Duodenal mucosa (tissue), 2 donors: Measurements from ENCODE around the gene CDH7.

ENCODE experiments used
- H3K27ac ChIP-seq: one replicate; pipeline ENCODE4 v1.7.0; 2013; ENCODE audit warnings: low read depth, low read length
- H3K27me3 ChIP-seq, 2 donors: one replicate each; pipeline ENCODE4 v1.7.0; 2013; ENCODE audit warnings: low read length in 2 of 2, control low read depth in 1 of 2; ENCODE audit not compliant: insufficient read depth in 2 of 2, control insufficient read depth in 1 of 2
- H3K36me3 ChIP-seq, 2 donors: one replicate each; pipeline ENCODE4 v1.7.0; 2013; ENCODE audit warnings: low read length in 2 of 2, control low read depth in 1 of 2; ENCODE audit not compliant: insufficient read depth in 2 of 2, control insufficient read depth in 1 of 2
- H3K4me1 ChIP-seq, 2 donors: one replicate each; pipeline ENCODE4 v1.7.0; 2013; ENCODE audit warnings: low read length in 2 of 2, control low read depth in 1 of 2; ENCODE audit not compliant: insufficient read depth in 2 of 2, control insufficient read depth in 1 of 2
- H3K4me3 ChIP-seq, 2 donors: one replicate each; pipeline ENCODE4 v1.7.0; 2013; ENCODE audit warnings: low read length in 2 of 2, low read depth in 1 of 2
- H3K9ac ChIP-seq, 2 donors: one replicate each; pipeline ENCODE4 v1.7.0; 2013; ENCODE audit warnings: low read length in 2 of 2, low read depth in 1 of 2
- H3K9me3 ChIP-seq, 2 donors: one replicate each; pipeline ENCODE4 v1.7.0; 2013; ENCODE audit warnings: low read length in 2 of 2, control low read depth in 1 of 2; ENCODE audit not compliant: control insufficient read depth in 1 of 2

CDH7 gene

GRCh38 chr18:65817178-65817577, 66.4 kb downstream of the CDH7 start:
- no peak overlapping the region for H3K9ac ChIP-seq
- H3K4me1 ChIP-seq, result no peaks in the 10 kb centered on the region
- no peaks in the 10 kb centered on the region for H3K27me3 ChIP-seq
- H3K36me3 ChIP-seq, result no peaks in the 10 kb centered on the region
- H3K9me3 ChIP-seq, result no peaks in the 10 kb centered on the region
- no peak overlapping the region for H3K4me3 ChIP-seq
- H3K27ac ChIP-seq, result no peak overlapping the region

GRCh38 chr18:65821911-65822310, 71.1 kb downstream of the CDH7 start:
- Histone ChIP-seq H3K27me3 (no peaks in the 10 kb centered on the region), H3K9me3 (no peaks in the 10 kb centered on the region), H3K9ac (no peak overlapping the region), H3K4me1 (no peaks in the 10 kb centered on the region), H3K27ac (no peak overlapping the region), H3K36me3 (no peaks in the 10 kb centered on the region), H3K4me3 (no peak overlapping the region)

GRCh38 chr18:65822826-65823225, 72.0 kb downstream of the CDH7 start:
- Histone ChIP-seq H3K9ac (no peak overlapping the region), H3K27me3 (no peaks in the 10 kb centered on the region), H3K4me1 (no peaks in the 10 kb centered on the region), H3K27ac (no peak overlapping the region), H3K4me3 (no peak overlapping the region), H3K36me3 (no peaks in the 10 kb centered on the region), H3K9me3 (no peaks in the 10 kb centered on the region)

- no peak overlapping the region for H3K27ac ChIP-seq
- no peaks in the 10 kb centered on the region for H3K4me1 ChIP-seq
- H3K9ac ChIP-seq, result no peak overlapping the region
- H3K9me3 ChIP-seq, result no peaks in the 10 kb centered on the region
- no peak overlapping the region for H3K4me3 ChIP-seq
- H3K36me3 ChIP-seq, result no peaks in the 10 kb centered on the region
- no peaks in the 10 kb centered on the region for H3K27me3 ChIP-seq
Observed at GRCh38 chr18:65827444-65827843, 76.6 kb downstream of the CDH7 start.

- Histone ChIP-seq H3K4me1 (no peaks in the 10 kb centered on the region), H3K36me3 (no peaks in the 10 kb centered on the region)
Observed at GRCh38 chr18:65835881-65836280, 85.1 kb downstream of the CDH7 start.

GRCh38 chr18:65846107-65846506, 95.3 kb downstream of the CDH7 start:
- no peak overlapping the region for H3K27ac ChIP-seq
- no peaks in the 10 kb centered on the region for H3K27me3 ChIP-seq
- H3K9me3 ChIP-seq, result no peaks in the 10 kb centered on the region
- H3K4me1 ChIP-seq, result no peaks in the 10 kb centered on the region
- H3K9ac ChIP-seq, result no peak overlapping the region
- H3K36me3 ChIP-seq, result no peaks in the 10 kb centered on the region
- no peak overlapping the region for H3K4me3 ChIP-seq

More at GRCh38 chr18:65835881-65836280, 85.1 kb downstream of the CDH7 start:
- Histone ChIP-seq H3K27me3 (no peaks in the 10 kb centered on the region), H3K27ac (no peak overlapping the region), H3K4me3 (no peak overlapping the region), H3K9me3 (no peaks in the 10 kb centered on the region), H3K9ac (no peak overlapping the region)

GRCh38 chr18:65852273-65852672, 101.5 kb downstream of the CDH7 start:
- no peaks in the 10 kb centered on the region for H3K36me3 ChIP-seq
- H3K4me3 ChIP-seq, result no peak overlapping the region
- no peaks in the 10 kb centered on the region for H3K4me1 ChIP-seq
- no peak overlapping the region for H3K9ac ChIP-seq
- H3K27ac ChIP-seq, result no peak overlapping the region
- H3K9me3 ChIP-seq, result no peaks in the 10 kb centered on the region
- H3K27me3 ChIP-seq, result no peaks in the 10 kb centered on the region

- H3K4me3 ChIP-seq, result no peak overlapping the region
- no peaks in the 10 kb centered on the region for H3K4me1 ChIP-seq
- H3K9ac ChIP-seq, result no peak overlapping the region
- no peaks in the 10 kb centered on the region for H3K9me3 ChIP-seq
- no peaks in the 10 kb centered on the region for H3K27me3 ChIP-seq
- no peak overlapping the region for H3K27ac ChIP-seq
- H3K36me3 ChIP-seq, result no peaks in the 10 kb centered on the region
Observed at GRCh38 chr18:65859075-65859474, 108.3 kb downstream of the CDH7 start.

GRCh38 chr18:65869527-65869926, 118.7 kb downstream of the CDH7 start:
- Histone ChIP-seq H3K9ac (no peak overlapping the region), H3K27me3 (no peaks in the 10 kb centered on the region), H3K36me3 (no peaks in the 10 kb centered on the region), H3K4me1 (no peaks in the 10 kb centered on the region), H3K9me3 (no peaks in the 10 kb centered on the region), H3K27ac (no peak overlapping the region), H3K4me3 (no peak overlapping the region)

GRCh38 chr18:65876310-65876709, 125.5 kb downstream of the CDH7 start:
- Histone ChIP-seq H3K9ac (no peak overlapping the region), H3K27ac (no peak overlapping the region), H3K9me3 (no peaks in the 10 kb centered on the region), H3K27me3 (no peaks in the 10 kb centered on the region), H3K36me3 (no peaks in the 10 kb centered on the region), H3K4me3 (no peak overlapping the region), H3K4me1 (no peaks in the 10 kb centered on the region)

GRCh38 chr18:65897292-65897691, 146.5 kb downstream of the CDH7 start:
- H3K27ac ChIP-seq, result no peak overlapping the region
- H3K4me1 ChIP-seq, result no peaks in the 10 kb centered on the region
- no peaks in the 10 kb centered on the region for H3K9me3 ChIP-seq
- no peak overlapping the region for H3K4me3 ChIP-seq
- no peak overlapping the region for H3K9ac ChIP-seq
- no peaks in the 10 kb centered on the region for H3K27me3 ChIP-seq
- H3K36me3 ChIP-seq, result no peaks in the 10 kb centered on the region
